Activated B cell treated with CpG ODN at 0.5 μM for 24 hours (primary cell): Measurements from ENCODE around the gene KLHL1. TPM values are rescaled to one million over a fixed set of nuclear protein-coding genes. Genes with fewer than 3 reads are reported as not detected.
"Not testable (repeated sequence)": the region's sequence is repeated elsewhere in the genome, so short reads cannot be mapped to it uniquely, and the experiment has no call there.

Experiments
- ATAC-seq: fragments of 200-7000 bp; cut with Tn5 transposase; one replicate; pipeline ENCODE4 v1.10.0; 2021; ENCODE audit warnings: low read depth, mild to moderate bottlenecking, moderate library complexity
- CTCF ChIA-PET: fragments of 350-600 bp; sonication (Branson Sonifier 250); formaldehyde crosslinking; loops from one replicate; lab custom pipeline; 2021; ENCODE audit warnings: antibody characterized with exemption; lab: Charles Lee
- POLR2A ChIA-PET: fragments of 350-600 bp; sonication (Branson Sonifier 250); formaldehyde crosslinking; loops from one replicate; lab custom pipeline; 2021; ENCODE audit warnings: antibody characterized with exemption; lab: Charles Lee
- DNase-seq: peaks from one replicate; pipeline ENCODE4 v3.0.0; 2022
- H3K27ac Mint-ChIP-seq: one replicate; pipeline ENCODE4 v1.8.0; 2020; ENCODE audit warnings: mixed read lengths
- H3K27me3 Mint-ChIP-seq: one replicate; pipeline ENCODE4 v1.8.0; 2021; ENCODE audit warnings: mixed read lengths
- H3K36me3 Mint-ChIP-seq: one replicate; pipeline ENCODE4 v1.8.0; 2021; ENCODE audit warnings: low read depth, mixed read lengths
- H3K4me1 Mint-ChIP-seq: one replicate; pipeline ENCODE4 v1.8.0; 2021; ENCODE audit warnings: mixed read lengths
- H3K4me3 Mint-ChIP-seq: one replicate; pipeline ENCODE4 v1.8.0; 2020; ENCODE audit warnings: mild to moderate bottlenecking, mixed read lengths
- H3K9me3 Mint-ChIP-seq: one replicate; pipeline ENCODE4 v1.8.0; 2020; ENCODE audit warnings: mixed read lengths
- CTCF ChIP-seq: fragments of 200-600 bp; IDR thresholded peaks from one replicate; pipeline ENCODE4 v1.8.0; 2022; ENCODE audit warnings: antibody characterized with exemption, mild to moderate bottlenecking
- intact Hi-C: fragments of 100-400 bp; cut with micrococcal nuclease; formaldehyde crosslinking; loops from one replicate; pipeline ENCODE4 v1.15.1; 2024
- total RNA-seq: library from RNA; stranded (reverse); gene quantifications from 2 replicates; pipeline ENCODE4 v1.2.3, GENCODE V29; 2022

The KLHL1 gene, protein sequence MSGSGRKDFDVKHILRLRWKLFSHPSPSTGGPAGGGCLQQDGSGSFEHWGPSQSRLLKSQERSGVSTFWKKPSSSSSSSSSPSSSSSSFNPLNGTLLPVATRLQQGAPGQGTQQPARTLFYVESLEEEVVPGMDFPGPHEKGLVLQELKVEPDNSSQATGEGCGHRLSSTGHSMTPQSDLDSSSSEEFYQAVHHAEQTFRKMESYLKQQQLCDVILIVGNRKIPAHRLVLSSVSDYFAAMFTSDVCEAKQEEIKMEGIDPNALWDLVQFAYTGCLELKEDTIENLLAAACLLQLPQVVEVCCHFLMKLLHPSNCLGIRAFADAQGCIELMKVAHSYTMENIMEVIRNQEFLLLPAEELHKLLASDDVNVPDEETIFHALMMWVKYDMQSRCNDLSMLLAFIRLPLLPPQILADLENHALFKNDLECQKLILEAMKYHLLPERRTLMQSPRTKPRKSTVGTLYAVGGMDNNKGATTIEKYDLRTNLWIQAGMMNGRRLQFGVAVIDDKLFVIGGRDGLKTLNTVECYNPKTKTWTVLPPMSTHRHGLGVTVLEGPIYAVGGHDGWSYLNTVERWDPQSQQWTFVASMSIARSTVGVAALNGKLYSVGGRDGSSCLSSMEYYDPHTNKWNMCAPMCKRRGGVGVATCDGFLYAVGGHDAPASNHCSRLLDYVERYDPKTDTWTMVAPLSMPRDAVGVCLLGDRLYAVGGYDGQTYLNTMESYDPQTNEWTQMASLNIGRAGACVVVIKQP
- not detected in 2 replicates for total RNA-seq

GRCh38 chr13:70108356-70109105, at the start of gene KLHL1:
Gene KLHL1, minus strand, starts transcription at chr13:70108452. Its CDS starts 753 bp downstream, at chr13:70107699.
- Mint-ChIP-seq H3K4me3 (no peak within 1 kb of the TSS), H3K4me1 (no peaks in the 10 kb centered on the region), H3K27me3 (no peaks in the 10 kb centered on the region), H3K27ac (no peak within 1 kb of the TSS), H3K36me3 (no peaks in the 10 kb centered on the region), H3K9me3 (peaks cover 3% of the 10 kb centered on the region)
- DNase-seq (no peak), ATAC-seq (no peak)
- intact Hi-C loops: no loop called here
- CTCF ChIA-PET: no interaction called here
- TF ChIP-seq CTCF: no peak
- POLR2A ChIA-PET: no interaction called here

DNA sequence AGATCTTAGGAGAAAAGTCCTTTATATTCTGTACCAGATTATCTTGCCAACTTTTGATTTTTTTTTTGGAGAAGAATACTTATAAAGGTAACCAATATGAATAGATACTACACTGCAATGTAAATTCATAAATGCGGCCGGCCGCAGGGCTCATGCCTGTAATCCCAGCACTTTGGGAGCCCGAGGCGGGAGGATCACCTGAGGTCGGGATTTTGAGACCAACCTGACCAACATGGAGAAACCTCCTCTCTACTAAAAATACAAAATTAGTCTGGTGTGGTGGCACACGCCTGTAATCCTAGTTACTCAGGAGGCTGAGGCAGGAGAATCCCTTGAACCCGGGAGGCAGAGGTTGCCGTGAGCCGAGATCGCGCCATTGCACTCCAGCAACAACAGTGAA, 34.4 kb upstream of the KLHL1 start:
- CTCF ChIA-PET, POLR2A ChIA-PET, H3K9me3 Mint-ChIP-seq: not testable (repeated sequence)

DNA sequence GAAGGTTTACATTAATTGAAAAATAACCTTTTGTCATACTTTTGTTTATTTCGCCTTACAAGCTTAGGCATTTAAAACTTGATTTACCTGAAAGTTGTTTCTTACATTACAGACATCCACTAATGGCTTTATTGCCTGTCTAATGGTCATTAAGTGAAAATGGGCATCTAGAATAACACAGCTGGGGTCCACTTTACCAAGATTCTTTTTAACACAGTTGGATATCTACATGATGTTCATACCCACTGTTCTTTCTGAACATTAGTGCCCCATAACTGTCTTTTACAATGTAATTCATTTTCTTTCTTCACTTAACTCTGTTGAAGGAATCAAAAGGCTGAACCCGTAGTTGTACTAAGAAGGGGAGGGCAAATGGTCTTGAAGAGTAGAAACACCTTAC, 19.8 kb upstream of the KLHL1 start:
- POLR2A ChIA-PET: no interaction called here
- TF ChIP-seq CTCF: no peak
- DNase-seq: no peak
- intact Hi-C loops: no loop called here
- peaks cover 4% of the 10 kb centered on the region for H3K9me3 Mint-ChIP-seq
- H3K4me1 Mint-ChIP-seq: no peaks in the 10 kb centered on the region
- H3K27ac Mint-ChIP-seq: no peak overlapping the region
- H3K4me3 Mint-ChIP-seq: no peak overlapping the region
- CTCF ChIA-PET: no interaction called here
- H3K36me3 Mint-ChIP-seq: no peaks in the 10 kb centered on the region
- H3K27me3 Mint-ChIP-seq: no peaks in the 10 kb centered on the region
- ATAC-seq: no peak

More for the DNA sequence above, 34.4 kb upstream of the KLHL1 start:
- H3K4me1 Mint-ChIP-seq, H3K36me3 Mint-ChIP-seq, intact Hi-C loops, H3K4me3 Mint-ChIP-seq, H3K27ac Mint-ChIP-seq, ATAC-seq, DNase-seq, H3K27me3 Mint-ChIP-seq: not testable (repeated sequence)

DNA sequence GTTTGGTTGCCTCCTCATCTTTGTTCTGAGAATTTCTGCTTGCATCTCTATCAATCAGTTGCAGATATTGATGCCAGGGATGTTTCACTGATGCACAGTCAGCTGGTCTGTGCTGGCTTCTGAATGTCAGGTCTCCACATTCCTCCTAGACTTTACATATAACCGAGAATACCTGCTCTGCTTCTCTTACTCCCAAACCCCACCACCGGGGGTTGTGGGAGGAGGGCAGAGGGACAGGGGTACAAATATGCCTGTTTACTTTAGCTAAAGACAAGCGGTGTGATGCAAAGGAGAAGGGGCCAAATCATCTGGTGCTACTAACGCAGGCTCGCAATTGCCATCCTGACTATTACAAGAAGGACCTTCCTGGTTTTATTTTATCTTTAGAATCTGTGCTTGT, 17.4 kb upstream of the KLHL1 start:
- H3K9me3 Mint-ChIP-seq: no peaks in the 10 kb centered on the region
- CTCF ChIA-PET: no interaction called here
- POLR2A ChIA-PET: no interaction called here
- H3K27ac Mint-ChIP-seq: no peak overlapping the region
- intact Hi-C loops: no loop called here
- no peaks in the 10 kb centered on the region for H3K27me3 Mint-ChIP-seq
- no peak overlapping the region for H3K4me3 Mint-ChIP-seq
- ATAC-seq: no peak
- DNase-seq: no peak
- H3K36me3 Mint-ChIP-seq: no peaks in the 10 kb centered on the region
- no peaks in the 10 kb centered on the region for H3K4me1 Mint-ChIP-seq
- TF ChIP-seq CTCF: no peak

DNA sequence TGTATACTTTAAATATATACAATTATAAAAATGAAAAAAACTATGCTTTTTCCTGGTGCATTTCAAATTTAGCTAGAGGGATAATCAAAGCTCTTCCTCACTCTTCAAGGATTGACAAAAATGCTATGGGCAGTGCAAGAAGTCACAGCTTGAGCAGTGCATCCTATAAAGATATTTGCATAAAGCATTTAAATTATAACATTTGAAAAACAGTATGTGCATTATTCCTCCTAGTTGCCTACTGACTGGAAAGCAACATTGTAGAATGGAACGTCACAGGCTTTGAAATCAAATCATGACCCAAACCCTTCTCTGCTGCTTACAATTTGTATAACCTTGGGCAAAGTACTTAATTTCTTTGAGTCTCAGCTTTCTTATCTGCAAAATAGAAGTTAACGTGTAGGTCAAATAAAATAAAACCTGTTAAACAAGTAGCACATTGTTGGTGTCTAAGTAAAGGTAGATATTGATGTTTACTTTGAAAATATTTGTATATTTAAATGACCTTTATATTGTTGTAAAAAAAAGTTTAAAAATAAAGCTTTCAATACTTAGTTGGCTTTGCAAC, 9.2 kb upstream of the KLHL1 start:
- no peak for DNase-seq
- Mint-ChIP-seq H3K36me3 (no peaks in the 10 kb centered on the region), H3K27ac (no peak overlapping the region), H3K27me3 (no peaks in the 10 kb centered on the region), H3K4me1 (no peaks in the 10 kb centered on the region), H3K4me3 (no peak overlapping the region), H3K9me3 (peaks cover 5% of the 10 kb centered on the region)
- TF ChIP-seq CTCF: no peak
- ChIA-PET POLR2A (no interaction called here), CTCF (no interaction called here)
- intact Hi-C loops: no loop called here
- no peak for ATAC-seq
